SH-SY5Y (cell line): Measurements from ENCODE around the gene CREM.

ENCODE experiments used
- GATA2 ChIP-seq: IDR thresholded peaks from 2 replicates; pipeline ENCODE4 v1.6.1; 2011; ENCODE audit warnings: mild to moderate bottlenecking, low read depth, low read length
- GATA3 ChIP-seq: IDR thresholded peaks from 2 replicates; pipeline ENCODE4 v1.6.1; 2011; ENCODE audit warnings: low read depth, mild to moderate bottlenecking, low read length, moderate library complexity

DNA sequence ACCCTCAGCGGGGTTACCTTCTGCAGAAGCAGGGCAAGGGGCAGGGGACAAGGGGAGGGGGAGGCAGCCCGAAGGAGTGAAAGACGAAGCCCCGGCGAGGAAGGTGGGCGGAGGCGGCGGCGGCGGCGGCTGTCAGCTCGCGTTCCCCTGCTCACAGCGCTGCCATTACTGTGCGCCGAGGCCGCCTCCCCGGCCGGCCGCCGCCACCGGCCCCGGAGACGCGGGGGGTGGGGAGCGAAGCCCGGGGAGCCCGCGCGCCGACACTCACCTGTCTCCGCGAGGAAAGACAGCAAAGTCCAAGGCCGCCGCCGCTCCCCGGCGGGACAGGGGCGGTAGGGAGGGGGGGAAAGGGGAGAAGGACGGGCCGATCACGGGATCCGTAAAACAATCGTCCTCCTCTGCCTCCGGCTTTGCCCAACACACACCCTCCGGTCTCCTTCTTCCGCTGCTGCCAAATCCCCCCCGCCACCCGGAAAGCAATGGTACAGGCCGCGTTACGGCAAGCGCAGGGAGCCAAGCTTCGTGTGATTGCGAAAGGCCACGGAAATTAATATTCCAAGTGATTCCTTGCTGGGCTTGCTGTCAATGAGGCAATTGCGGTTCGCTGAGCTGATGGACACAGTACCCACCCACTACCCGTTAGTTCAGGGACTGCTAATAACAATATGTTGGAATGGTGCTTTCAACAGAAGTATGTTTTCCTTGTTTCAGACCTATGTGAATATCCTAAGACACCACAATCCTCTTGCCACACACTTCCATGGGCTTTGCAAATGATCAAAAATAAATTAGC lies 36.3 kb upstream of the CREM start, which contains the start of gene CUL2:
- TF ChIP-seq GATA3 (no peak), GATA2 (no peak)
